ENCODE measurements around the gene RMI2. TPM values are rescaled to one million over a fixed set of nuclear protein-coding genes. Genes with fewer than 3 reads are reported as not detected.

The RMI2 gene
- total and polyA plus RNA-seq, 8 donors = 2.3 to 79.9 (median 8.3) TPM

GRCh38 chr16:11354407-11354732, 9.1 kb downstream of the RMI2 start:
- Histone ChIP-seq H3K27me3 (peaks cover 0 to 14% (median 0%) of the 10 kb centered on the region in 3 donors), H3K27ac (peak overlapping the region in 2 of 5 donors; percentile 34 to 73), H3K36me3 (no peaks in the 10 kb centered on the region), H3K4me3 (no peak overlapping the region), H3K4me1 (peaks cover 21 to 54% (median 34%) of the 10 kb centered on the region in 4 donors), H3K9me3 (no peaks in the 10 kb centered on the region)
- 83 to 85% (median 84%) methylated on average over 5 of the region's 5 CpGs for WGBS, 5 donors
- TF ChIP-seq CTCF (IDR thresholded peaks at IDR 0.05) (no peak), POLR2A (IDR thresholded peaks at IDR 0.05) (no peak), EP300 (IDR thresholded peaks at IDR 0.05) (no peak), POLR2AphosphoS5 (IDR thresholded peaks at IDR 0.05) (no peak)
- no peak for DNase-seq
- intact Hi-C loops (cut with DNase I; ENCODE audit: low total_unique reads) = loop anchor here (5.0 kb wide), 1 partner anchor 387 kb away; no protein-coding TSS in a partner anchor

GRCh38 chr16:11354733-11355574, 9.7 kb downstream of the RMI2 start:
- peaks cover 0 to 20% (median 0%) of the 10 kb centered on the region in 3 donors for H3K27me3 ChIP-seq
- H3K4me3 ChIP-seq = no peak overlapping the region
- peak overlapping the region in 3 of 5 donors; percentile 8 to 73 (median 34) for H3K27ac ChIP-seq
- peak in 1 of 2 donors; percentile 72 for DNase-seq
- no peaks in the 10 kb centered on the region for H3K9me3 ChIP-seq
- WGBS, 5 donors = 56 to 74% (median 71%) methylated on average over 11 of the region's 11 CpGs
- H3K36me3 ChIP-seq = no peaks in the 10 kb centered on the region
- intact Hi-C loops (cut with DNase I; ENCODE audit: low total_unique reads) = loop anchor here (5.0 kb wide), 1 partner anchor 388 kb away; no protein-coding TSS in a partner anchor
- TF ChIP-seq EP300 (IDR thresholded peaks at IDR 0.05) (no peak), POLR2AphosphoS5 (IDR thresholded peaks at IDR 0.05) (no peak), POLR2A (IDR thresholded peaks at IDR 0.05) (no peak), CTCF (IDR thresholded peaks at IDR 0.05) (no peak)
- peaks cover 15 to 48% (median 28%) of the 10 kb centered on the region in 4 donors for H3K4me1 ChIP-seq

- intact Hi-C loops (cut with DNase I; ENCODE audit: low total_unique reads) = no loop called here
- whole genome bisulfite sequencing, 5 donors = 61 to 85% (median 81%) methylated on average over 8 of the region's 8 CpGs
- no peaks in the 10 kb centered on the region for H3K36me3 ChIP-seq
- H3K27ac ChIP-seq = no peak overlapping the region
- no peak for TF ChIP-seq EP300 (IDR thresholded peaks at IDR 0.05)
- TF ChIP-seq POLR2A (IDR thresholded peaks at IDR 0.05) = no peak
- TF ChIP-seq CTCF (IDR thresholded peaks at IDR 0.05) = no peak
- TF ChIP-seq POLR2AphosphoS5 (IDR thresholded peaks at IDR 0.05) = no peak
- no peaks in the 10 kb centered on the region for H3K9me3 ChIP-seq
- no peak for DNase-seq
- no peak overlapping the region for H3K4me3 ChIP-seq
- peaks cover 0 to 28% (median 0%) of the 10 kb centered on the region in 3 donors for H3K27me3 ChIP-seq
- H3K4me1 ChIP-seq = peaks cover 8 to 40% (median 25%) of the 10 kb centered on the region in 4 donors
Observed at GRCh38 chr16:11355862-11356261, 10.6 kb downstream of the RMI2 start.

- intact Hi-C loops (cut with DNase I; ENCODE audit: low total_unique reads) = no loop called here
- WGBS, 5 donors = 63 to 68% (median 67%) methylated on average over 14 to 15 of the region's 15 CpGs
Observed at GRCh38 chr16:11356573-11357331, 11.5 kb downstream of the RMI2 start.

More at GRCh38 chr16:11356573-11357331, 11.5 kb downstream of the RMI2 start:
- no peak for TF ChIP-seq EP300 (IDR thresholded peaks at IDR 0.05)
- peak in 1 of 3 donors; percentile 10 for TF ChIP-seq POLR2AphosphoS5 (IDR thresholded peaks at IDR 0.05)
- no peak for TF ChIP-seq POLR2A (IDR thresholded peaks at IDR 0.05)
- peak in 5 of 7 experiments; percentile 37 to 69 (median 43) for TF ChIP-seq CTCF (IDR thresholded peaks at IDR 0.05)
- Histone ChIP-seq H3K4me1 (peaks cover 12 to 45% (median 30%) of the 10 kb centered on the region in 4 donors), H3K27ac (no peak overlapping the region), H3K9me3 (no peaks in the 10 kb centered on the region), H3K36me3 (no peaks in the 10 kb centered on the region), H3K4me3 (no peak overlapping the region), H3K27me3 (peaks cover 0 to 28% (median 0%) of the 10 kb centered on the region in 3 donors)
- DNase-seq = peak; percentile 81 to 85
